T-cell (primary cell): ENCODE measurements around the gene CCDC78. TPM values are rescaled to one million over a fixed set of nuclear protein-coding genes. Genes with fewer than 3 reads are reported as not detected.

ENCODE experiments used
- ATAC-seq, 4 experiments: fragments of 200-7000 bp in 3 of 4; fragments of 150-1000 bp in 1 of 4; cut with Tn5 transposase; replicated peaks in 1 of 4; 1 replicate in 3 of 4; 2 replicates in 1 of 4; pipeline ENCODE4 v1.10.0; 2021; ENCODE audit warnings: moderate library complexity in 3 of 4, mild to moderate bottlenecking in 2 of 4, moderate number of reproducible peaks in 1 of 4
- CTCF ChIA-PET, 2 donors: fragments of 300-600 bp; sonication (Branson Sonifier 250); formaldehyde crosslinking; loops; one replicate each; lab custom pipeline; 2022; ENCODE audit warnings: antibody characterized with exemption in 2 of 2; lab: Charles Lee
- POLR2A ChIA-PET, 2 donors: fragments of 300-600 bp; sonication (Branson Sonifier 250); formaldehyde crosslinking; loops; one replicate each; lab custom pipeline; 2022; ENCODE audit warnings: antibody characterized with exemption in 2 of 2; lab: Charles Lee
- DNase-seq, 35 experiments: peaks; one replicate each; pipeline versions ENCODE4 v3.0.0 to v3.0.0-alpha.2; 2013 to 2023
- H3K27ac ChIP-seq: one replicate; pipeline ENCODE4 v1.5.1; 2013; ENCODE audit warnings: low read length
- H3K27me3 ChIP-seq, 2 experiments: replicated peaks in 1 of 2; 1 replicate in 1 of 2; 2 replicates in 1 of 2; pipeline versions ENCODE4 v1.6.1 to v1.7.0; 2013; ENCODE audit warnings: low read length in 1 of 2, mixed read lengths in 1 of 2; ENCODE audit not compliant: control insufficient read depth in 2 of 2, insufficient read depth in 2 of 2; ENCODE audit errors: extremely low read depth in 1 of 2
- H3K36me3 ChIP-seq, 2 donors: 1 replicate in 1 of 2; 2 replicates in 1 of 2; pipeline versions ENCODE4 v1.6.1 to v1.7.0; 2013; ENCODE audit warnings: low read length in 1 of 2; ENCODE audit not compliant: control insufficient read depth in 2 of 2, insufficient read depth in 1 of 2; ENCODE audit errors: extremely low read depth in 1 of 2
- H3K4me1 ChIP-seq, 2 experiments: 1 replicate in 1 of 2; 2 replicates in 1 of 2; pipeline versions ENCODE4 v1.6.1 to v1.7.0; 2013; ENCODE audit warnings: low read length in 2 of 2, mixed read lengths in 1 of 2; ENCODE audit not compliant: insufficient read depth in 2 of 2, control insufficient read depth in 1 of 2; ENCODE audit errors: extremely low read depth in 1 of 2
- H3K4me3 ChIP-seq, 2 donors: 1 replicate in 1 of 2; 2 replicates in 1 of 2; pipeline versions ENCODE4 v1.5.1 to v1.7.0; 2013; ENCODE audit warnings: mild to moderate bottlenecking in 2 of 2, low read length in 1 of 2, moderate library complexity in 1 of 2; ENCODE audit not compliant: control insufficient read depth in 1 of 2; ENCODE audit errors: extremely low read depth in 1 of 2
- H3K9me3 ChIP-seq: 2 replicates; pipeline ENCODE4 v1.7.0; 2013
- H3K27ac Mint-ChIP-seq, 2 donors: one replicate each; pipeline ENCODE4 v1.8.0; 2020 to 2021; ENCODE audit warnings: mild to moderate bottlenecking in 2 of 2, mixed read lengths in 2 of 2
- H3K27me3 Mint-ChIP-seq, 2 donors: one replicate each; pipeline ENCODE4 v1.8.0; 2021 to 2022; ENCODE audit warnings: mixed read lengths in 2 of 2
- H3K36me3 Mint-ChIP-seq: one replicate; pipeline ENCODE4 v1.8.0; 2021; ENCODE audit warnings: mixed read lengths
- H3K4me1 Mint-ChIP-seq, 3 donors: one replicate each; pipeline ENCODE4 v1.8.0; 2020 to 2022; ENCODE audit warnings: mixed read lengths in 3 of 3, mild to moderate bottlenecking in 1 of 3
- H3K4me3 Mint-ChIP-seq, 3 donors: one replicate each; pipeline ENCODE4 v1.8.0; 2020 to 2022; ENCODE audit warnings: mild to moderate bottlenecking in 3 of 3, mixed read lengths in 3 of 3, moderate library complexity in 3 of 3
- H3K9me3 Mint-ChIP-seq, 3 donors: one replicate each; pipeline ENCODE4 v1.8.0; 2020 to 2022; ENCODE audit warnings: mixed read lengths in 3 of 3
- WGBS: methylation state at CpG from one replicate; pipeline ENCODE4 v1.1.5; 2013; ENCODE audit warnings: missing lambda C conversion rate; ENCODE audit not compliant: insufficient coverage; 5-methylcytosine and 5-hydroxymethylcytosine counted together
- total RNA-seq, 35 experiments: library from RNA in 6 of 35; stranded (reverse) in 6 of 35; fragments of 120-200 nt in 1 of 35; gene quantifications; one replicate each; pipeline versions ENCODE4 v1.2.1 to v1.2.4 and lab custom pipeline; 2013 to 2026

CCDC78 gene
- total RNA-seq, 5 donors from 2014 or later (not counting 1 experiment from before 2014, with no cell fraction given), result 3.1 to 17.1 (median 8.6) TPM

- H3K27ac Mint-ChIP-seq, result peak within 1 kb of the TSS in 1 of 2 donors; percentile 34
- under 1% methylated on average over 75 of the region's 79 CpGs for WGBS
- H3K4me3 ChIP-seq, result peak within 1 kb of the TSS; percentile 65 to 93
- peak; percentile 73 to 95 (median 85) for DNase-seq
- peaks cover 7% of the 10 kb centered on the region for H3K36me3 Mint-ChIP-seq
- peaks cover 0 to 19% of the 10 kb centered on the region in 2 experiments for H3K4me1 ChIP-seq
- H3K9me3 Mint-ChIP-seq, result no peaks in the 10 kb centered on the region
- H3K9me3 ChIP-seq, result no peaks in the 10 kb centered on the region
- ChIA-PET CTCF (interaction anchor here (0.6 kb wide), 2 partner anchors 12 to 240 kb away, joined by 4 to 6 read pairs; partner anchors contain the start of gene SOX8 (in 1 of the 2)), POLR2A (interaction anchor here in 1 of 2 donors (0.7 kb wide), 1 partner anchor 47 kb away, joined by 6 read pairs; the partner anchor contains the start of genes CHTF18 and RPUSD1)
- peak within 1 kb of the TSS; percentile 63 for H3K27ac ChIP-seq
- H3K27me3 ChIP-seq, result peaks cover 0 to 16% of the 10 kb centered on the region in 2 experiments
- peaks cover 9 to 17% of the 10 kb centered on the region in 2 donors for H3K36me3 ChIP-seq
- ATAC-seq, result peak; percentile 88 to 94 (median 90)
- H3K4me3 Mint-ChIP-seq, result peak within 1 kb of the TSS; percentile 74 to 79 (median 75)
- peaks cover 0 to 15% (median 14%) of the 10 kb centered on the region in 3 donors for H3K4me1 Mint-ChIP-seq
- no peaks in the 10 kb centered on the region for H3K27me3 Mint-ChIP-seq
These were observed 14.7 kb upstream of the CCDC78 start, which contains the start of gene CIAO3 for GRCh38 chr16:740764-741505. Gene CIAO3, minus strand, starts transcription at chr16:740997. Its CDS starts 12 bp downstream, at chr16:740985.

- Mint-ChIP-seq H3K4me3 (peak overlapping the region; percentile 74 to 79 (median 75)), H3K27me3 (no peaks in the 10 kb centered on the region), H3K4me1 (peaks cover 0 to 15% (median 14%) of the 10 kb centered on the region in 3 donors), H3K27ac (no peak overlapping the region), H3K9me3 (no peaks in the 10 kb centered on the region), H3K36me3 (peaks cover 8% of the 10 kb centered on the region)
- Histone ChIP-seq H3K4me3 (peak overlapping the region; percentile 65 to 93), H3K36me3 (peaks cover 14 to 20% of the 10 kb centered on the region in 2 donors), H3K27ac (peak overlapping the region; percentile 63), H3K9me3 (no peaks in the 10 kb centered on the region), H3K4me1 (peaks cover 0 to 19% of the 10 kb centered on the region in 2 experiments), H3K27me3 (peaks cover 0 to 12% of the 10 kb centered on the region in 2 experiments)
- DNase-seq, result no peak
- WGBS, result 0% methylated on average over 15 of the region's 22 CpGs
- ChIA-PET CTCF (no interaction called here), POLR2A (interaction anchor here in 1 of 2 donors (0.7 kb wide), 1 partner anchor 48 kb away, joined by 6 read pairs; the partner anchor contains the start of genes CHTF18 and RPUSD1)
- ATAC-seq, result peak in 3 of 4 experiments; percentile 11 to 20 (median 14)
These were observed 14.2 kb upstream of the CCDC78 start for GRCh38 chr16:740459-740763.

- Mint-ChIP-seq H3K27ac (no peak overlapping the region), H3K4me1 (peaks cover 0 to 15% (median 14%) of the 10 kb centered on the region in 3 donors), H3K36me3 (peaks cover 12% of the 10 kb centered on the region), H3K9me3 (no peaks in the 10 kb centered on the region), H3K27me3 (no peaks in the 10 kb centered on the region), H3K4me3 (peak overlapping the region; percentile 73 to 79 (median 74))
- no peak for DNase-seq
- CTCF ChIA-PET, result no interaction called here
- H3K36me3 ChIP-seq, result peaks cover 19 to 26% of the 10 kb centered on the region in 2 donors
- H3K9me3 ChIP-seq, result no peaks in the 10 kb centered on the region
- POLR2A ChIA-PET, result no interaction called here
- H3K4me1 ChIP-seq, result peaks cover 0 to 19% of the 10 kb centered on the region in 2 experiments
- ATAC-seq, result no peak
- H3K27me3 ChIP-seq, result peaks cover 0 to 12% of the 10 kb centered on the region in 2 experiments
- peak overlapping the region; percentile 65 to 93 for H3K4me3 ChIP-seq
- H3K27ac ChIP-seq, result peak overlapping the region; percentile 63
- WGBS, result 62% methylated on average over 38 of the region's 38 CpGs
These were observed 13.6 kb upstream of the CCDC78 start for GRCh38 chr16:739560-740458.

- no peaks in the 10 kb centered on the region for H3K27me3 ChIP-seq
- Mint-ChIP-seq H3K27me3 (no peaks in the 10 kb centered on the region), H3K9me3 (no peaks in the 10 kb centered on the region), H3K4me1 (peaks cover 0 to 15% (median 14%) of the 10 kb centered on the region in 3 donors), H3K36me3 (peaks cover 12% of the 10 kb centered on the region), H3K27ac (no peak overlapping the region), H3K4me3 (no peak overlapping the region)
- POLR2A ChIA-PET, result no interaction called here
- H3K36me3 ChIP-seq, result peaks cover 20 to 46% of the 10 kb centered on the region in 2 donors
- CTCF ChIA-PET, result no interaction called here
- 98% methylated on average over 25 of the region's 29 CpGs for WGBS
- H3K9me3 ChIP-seq, result no peaks in the 10 kb centered on the region
- ATAC-seq (no peak), DNase-seq (no peak)
- H3K4me1 ChIP-seq, result peaks cover 0 to 19% of the 10 kb centered on the region in 2 experiments
- no peak overlapping the region for H3K27ac ChIP-seq
- no peak overlapping the region for H3K4me3 ChIP-seq
These were observed 10.8 kb upstream of the CCDC78 start for GRCh38 chr16:736936-737481.

GRCh38 chr16:735982-736453 is 9.8 kb upstream of the CCDC78 start:
- peaks cover 20 to 47% of the 10 kb centered on the region in 2 donors for H3K36me3 ChIP-seq
- H3K4me1 Mint-ChIP-seq, result peaks cover 0 to 14% (median 12%) of the 10 kb centered on the region in 3 donors
- DNase-seq, result no peak

More at GRCh38 chr16:735982-736453, 9.8 kb upstream of the CCDC78 start:
- Histone ChIP-seq H3K9me3 (no peaks in the 10 kb centered on the region), H3K27me3 (no peaks in the 10 kb centered on the region), H3K27ac (no peak overlapping the region), H3K4me1 (peaks cover 0 to 14% of the 10 kb centered on the region in 2 experiments), H3K4me3 (no peak overlapping the region)
- no peaks in the 10 kb centered on the region for H3K27me3 Mint-ChIP-seq
- no peak overlapping the region for H3K27ac Mint-ChIP-seq
- no peak for ATAC-seq
- POLR2A ChIA-PET, result no interaction called here
- WGBS, result 43% methylated on average over 7 of the region's 13 CpGs
- H3K9me3 Mint-ChIP-seq, result no peaks in the 10 kb centered on the region
- peaks cover 12% of the 10 kb centered on the region for H3K36me3 Mint-ChIP-seq
- CTCF ChIA-PET, result no interaction called here
- no peak overlapping the region for H3K4me3 Mint-ChIP-seq
